NOMO-1 (cell line): Measurements from ENCODE around the gene DUOX1.
A peak's percentile ranks its signal among the peaks of the same experiment; 100 is the strongest.

Experiments used
- DNase-seq, 2 experiments: peaks; one replicate each; lab custom pipeline; 2025; ENCODE audit not compliant: unreplicated experiment in 2 of 2; lab: John Stamatoyannopoulos, UW

The DUOX1 gene

DNA sequence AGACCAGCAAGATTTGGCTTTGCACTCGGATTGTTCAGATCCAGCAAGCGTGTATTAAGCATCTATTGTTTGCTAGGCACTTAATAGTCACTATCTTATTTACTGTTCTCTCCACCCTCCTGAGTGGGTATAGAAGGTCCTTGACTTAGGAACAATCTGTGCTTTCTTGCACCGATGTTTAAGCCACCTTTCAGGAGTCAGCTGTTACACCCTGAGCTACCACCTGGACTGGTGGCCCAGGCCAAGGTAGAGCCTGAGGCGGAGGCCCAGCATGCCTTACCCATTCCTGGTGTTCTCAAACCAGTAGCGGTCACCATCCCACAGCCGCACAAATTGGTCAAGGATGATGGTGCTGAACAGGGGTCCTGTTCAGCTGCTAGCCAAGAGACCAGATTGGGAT lies 10.0 kb downstream of the DUOX1 start:
- no peak for DNase-seq

DNA sequence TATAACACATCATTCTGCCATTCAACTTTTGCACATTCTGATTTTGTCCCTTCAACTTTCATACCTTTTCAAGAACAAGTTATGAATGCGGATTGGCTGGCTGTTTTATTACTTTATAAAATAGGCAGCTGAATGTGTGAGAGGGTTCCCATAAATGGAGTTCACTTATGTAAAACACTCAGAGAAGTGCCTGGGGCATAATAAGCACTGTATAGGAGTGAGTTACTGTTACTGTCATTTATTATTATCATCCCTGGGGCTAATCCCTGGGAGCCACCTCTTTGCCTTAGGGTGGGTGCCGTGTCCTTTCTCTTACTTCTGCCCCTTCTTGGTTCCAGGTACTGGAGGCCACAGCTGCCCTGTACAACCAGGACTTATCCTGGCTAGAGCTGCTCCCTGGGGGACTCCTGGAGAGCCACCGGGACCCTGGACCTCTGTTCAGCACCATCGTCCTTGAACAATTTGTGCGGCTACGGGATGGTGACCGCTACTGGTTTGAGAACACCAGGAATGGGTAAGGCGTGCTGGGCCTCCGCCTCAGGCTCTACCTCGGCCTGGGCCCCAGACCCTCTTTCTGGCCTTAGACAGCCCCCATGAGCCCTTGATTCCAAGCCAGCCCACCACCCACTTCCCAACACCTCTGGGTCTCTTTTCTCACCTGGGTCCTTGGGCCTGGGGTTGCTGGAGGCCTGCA lies 10.9 kb downstream of the DUOX1 start:
- DNase-seq, result no peak

DNA sequence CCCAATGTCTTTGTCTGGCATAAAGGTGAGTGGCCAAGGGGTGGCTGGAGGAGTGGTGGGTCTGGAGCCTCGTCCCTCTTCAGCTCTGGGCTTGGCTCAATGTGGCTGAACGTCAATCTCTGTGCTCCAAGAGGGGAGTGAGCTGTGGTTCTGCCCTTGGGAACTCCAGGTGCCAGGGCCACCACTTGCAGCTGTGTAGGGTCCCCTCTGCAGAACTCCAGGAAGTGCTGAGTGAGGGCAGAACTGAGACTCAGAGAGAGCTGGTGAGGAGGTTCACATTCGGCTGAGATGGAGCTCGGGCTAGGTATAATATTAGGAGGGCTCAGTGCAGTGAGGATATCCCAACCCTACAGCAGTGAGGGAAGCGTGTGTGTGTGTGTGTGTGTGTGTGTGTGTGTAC lies 11.6 kb downstream of the DUOX1 start:
- DNase-seq, result no peak

- DNase-seq, result no peak
These were observed 13.3 kb downstream of the DUOX1 start for GRCh38 chr15:45143056-45143455.

GRCh38 chr15:45143946-45144345 lies 14.2 kb downstream of the DUOX1 start:
- DNase-seq, result no peak

DNA sequence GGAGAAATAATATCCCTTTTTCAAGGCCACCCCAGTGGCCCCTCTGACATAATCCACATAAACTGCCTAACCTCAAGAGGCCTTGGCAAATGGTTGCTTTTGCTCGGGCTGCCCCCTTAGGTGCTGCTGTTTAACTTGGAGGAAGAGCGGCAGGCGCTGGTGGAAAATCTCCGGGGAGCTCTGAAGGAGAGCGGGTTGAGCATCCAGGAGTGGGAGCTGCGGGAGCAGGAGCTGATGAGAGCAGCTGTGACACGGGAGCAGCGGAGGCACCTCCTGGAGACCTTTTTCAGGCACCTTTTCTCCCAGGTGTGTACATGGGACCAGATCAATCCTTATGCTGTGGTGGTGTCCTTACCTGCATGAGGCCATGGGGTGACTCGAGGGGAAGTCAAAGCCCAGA lies 15.0 kb downstream of the DUOX1 start:
- DNase-seq, result no peak

- no peak for DNase-seq
These were observed 16.6 kb downstream of the DUOX1 start for GRCh38 chr15:45146405-45146804.

- no peak for DNase-seq
These were observed 17.8 kb downstream of the DUOX1 start for GRCh38 chr15:45147606-45148005.

DNA sequence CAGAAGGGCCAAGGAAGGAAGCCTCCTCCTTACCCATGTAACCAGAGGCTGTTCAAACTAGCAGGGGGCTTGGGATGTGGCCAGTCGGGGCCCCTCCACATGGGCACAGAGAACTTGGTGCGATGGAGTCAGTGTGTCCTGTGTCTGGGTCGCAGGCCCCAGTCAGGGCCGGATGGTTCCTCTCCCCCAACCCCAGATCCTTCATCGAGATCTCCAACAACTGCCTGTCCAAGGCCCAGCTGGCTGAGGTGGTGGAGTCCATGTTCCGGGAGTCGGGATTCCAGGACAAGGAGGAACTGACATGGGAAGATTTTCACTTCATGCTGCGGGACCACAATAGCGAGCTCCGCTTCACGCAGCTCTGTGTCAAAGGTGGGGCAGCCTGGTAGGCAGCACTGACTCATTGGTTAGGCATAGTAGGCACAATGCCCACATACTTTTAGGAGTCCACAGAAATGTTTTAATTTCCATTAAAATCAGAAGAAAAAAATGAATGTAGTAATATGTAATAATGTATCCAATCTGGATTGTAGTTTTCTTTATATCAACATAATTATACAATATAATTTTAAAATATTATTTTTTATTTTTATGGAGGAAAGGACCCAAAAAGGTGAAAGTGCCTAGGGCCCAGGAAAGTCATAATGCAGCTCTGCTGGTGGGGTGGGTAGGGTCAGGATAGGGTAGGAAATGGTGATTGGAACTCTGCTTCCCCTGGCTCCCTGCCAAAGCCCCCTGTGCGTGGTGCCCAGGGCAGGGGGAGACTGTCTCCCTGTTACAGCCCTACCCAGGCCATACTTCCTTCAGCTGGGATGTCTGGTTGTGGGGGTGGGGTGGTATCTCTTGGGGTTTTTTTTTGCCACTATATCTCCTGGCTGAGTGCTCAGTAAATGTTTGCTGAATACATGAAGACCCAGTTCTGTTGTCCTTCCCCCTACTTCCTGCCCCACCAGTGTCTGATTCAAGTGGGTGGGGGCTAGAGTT lies 18.6 kb downstream of the DUOX1 start:
- DNase-seq, result no peak

DNA sequence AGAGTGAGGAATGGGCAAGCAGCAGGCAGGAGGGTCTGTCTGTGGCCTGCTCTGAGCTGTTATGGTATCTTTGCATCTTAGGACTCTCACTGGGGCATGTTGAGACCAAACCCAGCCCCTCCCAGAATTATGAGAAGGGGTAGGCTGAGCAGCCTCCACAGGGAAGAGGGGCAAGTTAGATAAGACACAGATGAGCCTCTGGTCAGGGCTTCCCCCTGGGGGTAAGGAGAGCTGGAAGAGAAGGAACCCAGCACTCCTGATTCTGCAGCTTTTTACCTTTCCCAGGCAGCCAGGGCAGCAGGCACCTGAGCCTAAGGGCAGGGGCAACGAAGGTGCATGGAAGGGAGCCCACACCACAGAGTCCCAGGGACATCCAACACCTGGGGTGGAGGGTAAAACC lies 19.3 kb downstream of the DUOX1 start:
- no peak for DNase-seq

DNA sequence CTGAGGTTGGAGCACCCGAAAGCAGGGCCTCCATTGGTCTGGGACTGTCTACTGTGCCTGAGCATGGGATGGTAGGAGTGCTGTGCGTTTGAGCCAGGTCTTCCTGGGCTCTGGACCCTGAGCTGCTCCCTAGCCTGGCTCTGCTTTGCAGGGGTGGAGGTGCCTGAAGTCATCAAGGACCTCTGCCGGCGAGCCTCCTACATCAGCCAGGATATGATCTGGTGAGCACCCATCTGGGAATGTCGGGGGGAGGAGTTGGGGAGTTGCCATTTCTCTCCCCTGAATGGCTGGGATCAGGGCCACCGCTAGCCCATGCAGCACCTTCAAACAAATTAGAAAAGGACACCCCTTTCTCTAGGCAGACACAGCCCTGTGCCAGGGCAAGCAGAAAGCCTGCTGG lies 20.7 kb downstream of the DUOX1 start:
- DNase-seq, result no peak

DNA sequence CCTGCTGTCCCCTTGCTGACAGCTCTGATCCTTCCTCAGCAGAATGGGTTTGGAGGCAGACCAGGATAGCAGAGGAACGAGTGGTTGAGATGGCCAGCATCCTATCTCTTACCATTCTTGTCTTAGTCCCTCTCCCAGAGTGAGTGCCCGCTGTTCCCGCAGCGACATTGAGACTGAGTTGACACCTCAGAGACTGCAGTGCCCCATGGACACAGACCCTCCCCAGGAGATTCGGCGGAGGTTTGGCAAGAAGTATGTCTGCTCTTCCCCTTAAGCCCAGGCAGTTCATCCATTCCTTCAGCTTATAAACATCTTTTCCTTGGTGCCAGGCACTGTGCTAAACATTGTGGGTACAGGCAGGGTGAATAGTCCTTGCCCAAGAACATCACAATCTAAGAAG lies 21.2 kb downstream of the DUOX1 start:
- DNase-seq, result no peak

DNA sequence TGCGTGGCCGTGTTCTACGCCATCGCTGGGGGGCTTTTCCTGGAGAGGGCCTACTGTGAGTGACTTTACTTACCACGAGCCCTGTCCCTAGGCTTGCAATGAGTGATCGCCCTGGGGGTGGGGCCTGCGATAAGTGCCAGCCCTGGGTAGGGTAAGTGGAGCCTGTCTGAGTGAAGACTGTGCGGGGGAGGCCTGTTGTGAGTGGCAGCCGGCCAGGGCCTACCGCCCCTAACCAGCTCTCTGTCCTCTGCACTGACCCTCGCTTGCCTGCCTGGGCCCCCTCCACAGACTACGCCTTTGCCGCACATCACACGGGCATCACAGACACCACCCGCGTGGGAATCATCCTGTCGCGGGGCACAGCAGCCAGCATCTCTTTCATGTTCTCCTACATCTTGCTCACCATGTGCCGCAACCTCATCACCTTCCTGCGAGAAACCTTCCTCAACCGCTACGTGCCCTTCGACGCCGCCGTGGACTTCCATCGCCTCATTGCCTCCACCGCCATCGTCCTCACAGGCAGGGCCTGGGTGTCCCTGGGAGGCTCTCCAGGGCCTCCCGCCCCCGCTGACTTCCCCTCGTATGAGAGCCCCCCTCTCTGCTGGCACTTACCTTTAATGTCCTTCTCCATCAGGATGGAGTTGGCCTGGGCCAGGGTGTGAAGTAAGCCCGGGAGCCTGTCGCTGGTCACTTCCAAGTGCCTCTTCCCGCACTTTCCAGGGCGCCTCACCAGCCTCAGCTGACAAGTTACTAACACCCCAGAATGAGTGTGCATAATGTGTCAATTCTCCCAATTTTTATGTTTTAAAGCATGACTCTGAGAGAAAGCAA lies 22.4 kb downstream of the DUOX1 start:
- DNase-seq, result no peak

GRCh38 chr15:45155739-45156138 lies 25.9 kb downstream of the DUOX1 start:
- DNase-seq, result no peak

DNA sequence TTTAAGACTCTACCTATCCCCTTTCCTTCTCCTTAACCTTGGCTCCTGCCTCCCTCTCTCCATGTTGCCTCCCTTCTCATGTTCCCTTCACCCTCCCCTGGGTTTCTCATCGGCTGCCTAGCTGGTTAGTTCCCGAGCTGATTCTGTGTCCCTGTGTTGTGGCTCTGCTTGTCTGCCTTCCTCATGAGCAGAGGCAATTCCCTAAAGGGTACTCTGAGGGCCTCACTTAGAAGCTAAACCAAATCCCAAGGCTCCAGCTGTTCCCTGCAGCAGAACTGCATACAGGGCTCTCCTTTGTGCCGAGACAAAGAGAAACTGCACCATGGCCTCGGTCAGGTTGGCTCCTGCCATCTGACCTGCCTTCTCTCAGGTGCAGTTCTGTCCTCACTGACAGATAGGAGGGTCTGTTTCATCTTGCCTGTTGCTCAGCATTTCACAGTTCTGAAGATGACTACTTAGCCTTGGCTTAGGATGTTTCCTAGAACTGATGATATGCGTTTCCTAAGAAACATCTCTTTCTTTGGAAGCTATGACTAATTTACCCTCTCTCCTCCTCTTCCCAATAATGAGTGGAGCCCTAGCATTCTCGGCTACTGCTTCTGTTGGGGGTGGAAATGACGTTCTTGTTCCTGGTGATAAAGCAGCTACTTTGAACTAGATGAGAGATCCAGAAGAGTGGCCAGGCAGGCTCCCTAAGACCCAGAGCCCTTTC lies 27.1 kb downstream of the DUOX1 start:
- no peak for DNase-seq

DNA sequence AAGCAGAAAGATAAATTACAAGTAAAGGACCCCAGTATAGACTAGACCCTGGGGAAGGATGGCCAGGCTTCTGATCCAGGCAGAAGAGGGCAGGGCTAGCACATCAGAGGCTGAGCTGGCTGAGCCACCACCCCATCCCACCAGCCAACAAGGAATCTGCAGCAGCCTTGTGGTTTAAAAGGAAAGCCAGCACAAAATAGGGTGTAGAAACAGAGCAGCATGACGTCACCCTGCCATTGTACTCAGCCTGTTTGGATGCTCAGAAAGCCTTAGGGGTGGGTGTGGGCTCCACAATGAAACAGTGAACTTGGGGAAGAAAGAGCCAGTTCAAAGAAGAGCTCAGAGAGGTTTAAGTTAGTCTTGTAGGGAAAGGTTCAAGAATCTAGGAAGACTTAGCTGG lies 28.2 kb downstream of the DUOX1 start:
- no peak for DNase-seq

DNA sequence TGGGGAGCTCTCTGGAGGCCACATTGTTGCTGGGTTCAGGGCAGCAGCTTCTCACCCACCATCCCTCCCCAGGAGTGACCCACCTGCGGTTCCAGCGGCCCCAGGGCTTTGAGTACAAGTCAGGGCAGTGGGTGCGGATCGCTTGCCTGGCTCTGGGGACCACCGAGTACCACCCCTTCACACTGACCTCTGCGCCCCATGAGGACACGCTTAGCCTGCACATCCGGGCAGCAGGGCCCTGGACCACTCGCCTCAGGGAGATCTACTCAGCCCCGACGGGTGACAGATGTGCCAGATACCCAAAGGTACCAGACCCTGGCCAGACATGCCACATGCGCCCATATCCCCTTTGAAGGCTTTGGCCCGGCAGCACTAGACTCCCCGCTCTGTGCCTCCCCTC lies 31.9 kb downstream of the DUOX1 start:
- no peak for DNase-seq

DNA sequence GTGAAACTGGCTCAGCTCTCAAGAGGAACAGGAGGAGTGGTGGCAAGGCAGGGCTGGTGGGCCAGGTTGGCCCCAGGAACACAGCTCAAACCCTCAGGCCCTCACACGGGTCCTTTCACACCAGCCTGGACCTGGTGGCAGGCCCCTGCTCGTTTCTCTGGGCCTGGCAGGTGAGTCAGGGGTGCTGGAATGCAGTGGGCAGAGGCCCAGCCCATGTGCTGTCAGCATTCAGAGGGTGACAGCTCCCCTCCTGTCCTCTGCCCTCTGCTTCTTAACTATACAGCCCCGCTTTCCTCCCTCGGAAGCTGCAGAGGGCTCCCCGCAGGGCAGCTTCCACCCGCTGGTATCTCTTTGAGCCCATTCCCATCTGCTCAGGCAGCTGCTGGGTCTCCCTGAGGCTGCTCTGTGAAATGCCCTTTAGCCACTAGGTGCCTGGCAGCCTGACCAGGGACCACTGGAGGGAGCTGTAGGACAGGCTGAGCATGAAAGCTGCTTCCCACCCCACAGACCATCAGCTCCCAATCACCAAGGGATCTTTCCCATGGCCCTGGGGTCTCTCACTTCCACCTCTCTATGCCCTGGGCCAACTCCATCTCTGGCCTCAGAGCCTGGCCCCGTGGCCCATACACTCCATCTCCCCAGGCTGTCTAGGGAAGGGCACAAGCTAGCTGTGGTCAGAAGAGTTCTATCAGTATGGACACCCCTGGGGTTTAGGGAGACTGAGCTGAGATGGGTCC lies 33.1 kb downstream of the DUOX1 start:
- peak; percentile 39 to 60 for DNase-seq

DNA sequence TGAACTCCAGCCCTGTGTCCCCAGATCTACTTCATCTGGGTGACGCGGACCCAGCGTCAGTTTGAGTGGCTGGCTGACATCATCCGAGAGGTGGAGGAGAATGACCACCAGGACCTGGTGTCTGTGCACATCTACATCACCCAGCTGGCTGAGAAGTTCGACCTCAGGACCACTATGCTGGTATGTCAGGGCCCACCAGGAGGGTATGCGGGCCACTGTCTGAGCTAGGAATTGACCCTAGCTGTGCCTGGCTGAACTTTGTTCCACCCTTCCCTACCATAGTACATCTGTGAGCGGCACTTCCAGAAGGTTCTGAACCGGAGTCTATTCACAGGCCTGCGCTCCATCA lies 33.7 kb downstream of the DUOX1 start:
- DNase-seq, result no peak

GRCh38 chr15:45164914-45165313 lies 35.1 kb downstream of the DUOX1 start:
- DNase-seq, result no peak
